ENCODE data around the gene LYZL6. TPM values are rescaled to one million over a fixed set of nuclear protein-coding genes. Genes with fewer than 3 reads are reported as not detected.

Gene LYZL6
- polyA plus RNA-seq, 3 donors = not detected

- H3K9me3 Mint-ChIP-seq = no peaks in the 10 kb centered on the region
- H3K79me2 ChIP-seq (ENCODE audit: insufficient read depth, low read length) = no peaks in the 10 kb centered on the region
- 63% methylated on average over 5 of the region's 10 CpGs for WGBS (ENCODE audit: insufficient coverage)
- no peak overlapping the region for H3K27ac ChIP-seq (ENCODE audit: low read depth in 1 of 2, low read length in 2 of 2)
- peaks cover 0 to 5% (median 4%) of the 10 kb centered on the region in 3 donors for H3K27me3 Mint-ChIP-seq (ENCODE audit: low read depth in 3 of 3)
- TF ChIP-seq CTCF (IDR thresholded peaks at IDR 0.05) = no peak
- no peaks in the 10 kb centered on the region for H3K4me1 ChIP-seq (ENCODE audit: control insufficient read depth in 1 of 2, insufficient read depth in 2 of 2, low read length in 2 of 2)
- H2AFZ ChIP-seq (ENCODE audit: insufficient read depth, low read depth, low read length, poor library complexity, severe bottlenecking) = peak overlapping the region; percentile 44
- no peak overlapping the region for H3K4me3 Mint-ChIP-seq
- no peaks in the 10 kb centered on the region for H4K20me1 ChIP-seq (ENCODE audit: insufficient read depth, low read length)
- H3K9ac ChIP-seq (ENCODE audit: insufficient read depth, low read length, poor library complexity, severe bottlenecking) = no peak overlapping the region
- no peaks in the 10 kb centered on the region for H3K36me3 Mint-ChIP-seq
- no peak overlapping the region for H3K4me3 ChIP-seq (replicated peaks in 1 of 3; ENCODE audit: low read depth in 2 of 3, low read length in 3 of 3)
- no peaks in the 10 kb centered on the region for H3K9me3 ChIP-seq (replicated peaks in 1 of 2; ENCODE audit: control insufficient read depth in 1 of 2, insufficient read depth in 1 of 2, low read length in 2 of 2)
- no peak for DNase-seq
- peaks cover 6% of the 10 kb centered on the region for H3K4me1 Mint-ChIP-seq
- no peak overlapping the region for H3K4me2 ChIP-seq (replicated peaks; ENCODE audit: extremely low read depth, low read length, poor library complexity, severe bottlenecking)
- intact Hi-C loops (cut with micrococcal nuclease) = loop anchor here (5.0 to 10.0 kb wide), 2 partner anchors 504 to 511 kb away; partner anchors contain the start of gene ZNHIT3 (in 1 of the 2)
- no peaks in the 10 kb centered on the region for H3K27me3 ChIP-seq (ENCODE audit: control insufficient read depth in 2 of 2, insufficient read depth in 2 of 2, low read length in 2 of 2)
- peak overlapping the region in 1 of 7 donors; percentile 6 for H3K27ac Mint-ChIP-seq
- H3K36me3 ChIP-seq (replicated peaks in 1 of 2; ENCODE audit: control insufficient read depth in 1 of 2, insufficient read depth in 2 of 2, low read length in 2 of 2) = no peaks in the 10 kb centered on the region
These were observed 30.1 kb upstream of the LYZL6 start for GRCh38 chr17:35973333-35974260.

- no peak for DNase-seq
- Histone ChIP-seq H3K27ac (ENCODE audit: low read depth in 1 of 2, low read length in 2 of 2) (no peak overlapping the region), H3K36me3 (replicated peaks in 1 of 2; ENCODE audit: control insufficient read depth in 1 of 2, insufficient read depth in 2 of 2, low read length in 2 of 2) (no peaks in the 10 kb centered on the region), H4K20me1 (ENCODE audit: insufficient read depth, low read length) (no peaks in the 10 kb centered on the region), H3K79me2 (ENCODE audit: insufficient read depth, low read length) (no peaks in the 10 kb centered on the region), H3K4me2 (replicated peaks; ENCODE audit: extremely low read depth, low read length, poor library complexity, severe bottlenecking) (no peak overlapping the region), H2AFZ (ENCODE audit: insufficient read depth, low read depth, low read length, poor library complexity, severe bottlenecking) (peak overlapping the region; percentile 44), H3K9ac (ENCODE audit: insufficient read depth, low read length, poor library complexity, severe bottlenecking) (no peak overlapping the region), H3K27me3 (ENCODE audit: control insufficient read depth in 2 of 2, insufficient read depth in 2 of 2, low read length in 2 of 2) (no peaks in the 10 kb centered on the region), H3K4me1 (ENCODE audit: control insufficient read depth in 1 of 2, insufficient read depth in 2 of 2, low read length in 2 of 2) (no peaks in the 10 kb centered on the region), H3K9me3 (replicated peaks in 1 of 2; ENCODE audit: control insufficient read depth in 1 of 2, insufficient read depth in 1 of 2, low read length in 2 of 2) (no peaks in the 10 kb centered on the region), H3K4me3 (replicated peaks in 1 of 3; ENCODE audit: low read depth in 2 of 3, low read length in 3 of 3) (no peak overlapping the region)
- TF ChIP-seq CTCF (IDR thresholded peaks at IDR 0.05) = no peak
- intact Hi-C loops (cut with micrococcal nuclease) = loop anchor here (5.0 to 10.0 kb wide), 2 partner anchors 504 to 512 kb away; partner anchors contain the start of gene ZNHIT3 (in 1 of the 2)
- Mint-ChIP-seq H3K27me3 (ENCODE audit: low read depth in 3 of 3) (peaks cover 0 to 5% (median 4%) of the 10 kb centered on the region in 3 donors), H3K9me3 (no peaks in the 10 kb centered on the region), H3K36me3 (no peaks in the 10 kb centered on the region), H3K27ac (peak overlapping the region in 1 of 7 donors; percentile 27), H3K4me1 (peaks cover 6% of the 10 kb centered on the region), H3K4me3 (no peak overlapping the region)
- WGBS (ENCODE audit: insufficient coverage) = 89% methylated on average over 3 of the region's 4 CpGs
These were observed 29.4 kb upstream of the LYZL6 start for GRCh38 chr17:35972945-35973332.

All from CD14-positive monocyte (primary cell).